GM10248 (cell line): Measurements from ENCODE around the gene ATP9B.

Source experiments
- CTCF ChIA-PET: fragments of 300-600 bp; sonication (Branson Sonifier 250); formaldehyde crosslinking; extraction: SDS; loops from one replicate; lab custom pipeline; 2021; ENCODE audit warnings: antibody characterized with exemption; lab: Yijun Ruan, JAX
- POLR2A ChIA-PET: fragments of 350-650 bp; sonication (Branson Sonifier 250); formaldehyde crosslinking; extraction: SDS; loops from one replicate; lab custom pipeline; 2020; ENCODE audit warnings: antibody characterized with exemption; lab: Yijun Ruan, JAX
- DNase-seq: peaks from one replicate; pipeline ENCODE4 v3.0.0; 2012; ENCODE audit errors: extremely low spot score
- TF ChIP-seq, protein P1 (sequence below): IDR thresholded peaks from 2 replicates; pipeline ENCODE4 v1.5.1; 2012; ENCODE audit warnings: mild to moderate bottlenecking, low read depth; ENCODE audit errors: extremely low read depth, missing control alignments, control extremely low read depth

The ATP9B gene

DNA sequence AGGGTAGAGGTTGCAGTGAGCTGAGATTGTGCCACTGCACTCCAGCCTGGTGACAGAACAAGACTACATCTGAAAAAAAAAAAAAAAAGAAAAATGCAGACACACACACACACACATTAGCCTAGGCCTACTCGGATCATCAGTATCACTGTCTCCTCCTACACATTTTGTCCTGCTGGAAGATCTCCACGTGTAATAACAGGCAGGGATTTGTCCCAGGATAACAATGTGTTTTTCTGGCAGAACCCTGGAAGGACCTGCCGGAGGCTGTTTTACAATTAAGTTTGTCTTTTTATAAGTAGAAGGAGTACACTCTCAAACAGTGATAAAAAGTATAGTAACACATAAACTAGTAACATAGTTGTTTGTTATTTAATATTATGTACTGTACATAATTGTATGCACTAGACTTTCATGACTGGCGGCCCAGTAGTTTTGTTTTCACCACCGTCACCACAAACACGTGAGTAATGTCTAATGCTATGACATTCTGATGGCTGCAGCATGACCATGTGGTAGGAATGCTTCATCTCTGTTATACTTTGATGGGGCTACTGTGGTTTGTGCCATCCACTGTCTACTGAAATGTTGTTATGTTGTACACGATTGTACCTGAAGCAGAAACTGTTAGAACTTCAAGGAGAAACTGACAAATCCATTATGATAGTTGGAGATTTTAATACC, 130.6 kb downstream of the ATP9B start:
- no peak for DNase-seq
- ChIA-PET POLR2A (no interaction called here), CTCF (no interaction called here)
- TF ChIP-seq, protein P1, sequence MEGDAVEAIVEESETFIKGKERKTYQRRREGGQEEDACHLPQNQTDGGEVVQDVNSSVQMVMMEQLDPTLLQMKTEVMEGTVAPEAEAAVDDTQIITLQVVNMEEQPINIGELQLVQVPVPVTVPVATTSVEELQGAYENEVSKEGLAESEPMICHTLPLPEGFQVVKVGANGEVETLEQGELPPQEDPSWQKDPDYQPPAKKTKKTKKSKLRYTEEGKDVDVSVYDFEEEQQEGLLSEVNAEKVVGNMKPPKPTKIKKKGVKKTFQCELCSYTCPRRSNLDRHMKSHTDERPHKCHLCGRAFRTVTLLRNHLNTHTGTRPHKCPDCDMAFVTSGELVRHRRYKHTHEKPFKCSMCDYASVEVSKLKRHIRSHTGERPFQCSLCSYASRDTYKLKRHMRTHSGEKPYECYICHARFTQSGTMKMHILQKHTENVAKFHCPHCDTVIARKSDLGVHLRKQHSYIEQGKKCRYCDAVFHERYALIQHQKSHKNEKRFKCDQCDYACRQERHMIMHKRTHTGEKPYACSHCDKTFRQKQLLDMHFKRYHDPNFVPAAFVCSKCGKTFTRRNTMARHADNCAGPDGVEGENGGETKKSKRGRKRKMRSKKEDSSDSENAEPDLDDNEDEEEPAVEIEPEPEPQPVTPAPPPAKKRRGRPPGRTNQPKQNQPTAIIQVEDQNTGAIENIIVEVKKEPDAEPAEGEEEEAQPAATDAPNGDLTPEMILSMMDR: no peak

DNA sequence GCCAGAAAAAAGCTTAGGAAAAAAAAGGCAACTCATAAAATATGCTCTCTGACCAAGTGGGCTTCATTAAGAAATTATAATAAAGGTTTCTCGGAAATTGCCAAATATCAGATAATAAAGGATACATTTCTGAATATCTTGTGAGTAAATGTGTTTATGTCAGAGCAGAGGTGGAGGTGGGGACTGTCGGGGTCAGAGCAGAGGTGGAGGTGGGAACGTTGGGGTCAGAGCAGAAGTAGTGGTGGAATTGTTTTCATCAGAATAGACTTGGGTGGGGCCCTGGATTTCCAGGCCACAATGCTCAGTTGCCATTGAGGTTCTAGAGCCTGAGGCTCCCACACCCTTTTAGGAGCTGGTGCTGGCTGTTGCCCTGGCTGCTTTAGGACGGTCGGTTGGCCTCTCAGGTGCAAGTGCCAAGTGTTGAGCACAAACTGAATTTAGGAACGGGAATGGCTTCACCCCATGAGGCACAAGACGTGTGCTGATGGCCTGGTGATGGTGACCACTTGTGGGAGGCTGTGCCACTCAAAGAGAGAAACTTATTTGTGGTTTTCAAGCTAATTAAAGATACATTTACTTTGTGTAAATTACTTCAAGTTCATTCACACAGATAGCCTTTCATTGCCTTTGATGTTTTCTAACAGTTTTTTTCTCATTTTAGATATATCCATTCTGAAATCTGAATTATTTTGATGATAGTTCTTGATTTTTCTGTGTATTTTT, 131.5 kb downstream of the ATP9B start:
- POLR2A ChIA-PET: no interaction called here
- TF ChIP-seq, protein P1: no peak
- CTCF ChIA-PET: interaction anchor here (1.5 kb wide), 1 partner anchor 14 kb away, joined by 3 read pairs; no protein-coding TSS in a partner anchor
- DNase-seq: peak; percentile 59

DNA sequence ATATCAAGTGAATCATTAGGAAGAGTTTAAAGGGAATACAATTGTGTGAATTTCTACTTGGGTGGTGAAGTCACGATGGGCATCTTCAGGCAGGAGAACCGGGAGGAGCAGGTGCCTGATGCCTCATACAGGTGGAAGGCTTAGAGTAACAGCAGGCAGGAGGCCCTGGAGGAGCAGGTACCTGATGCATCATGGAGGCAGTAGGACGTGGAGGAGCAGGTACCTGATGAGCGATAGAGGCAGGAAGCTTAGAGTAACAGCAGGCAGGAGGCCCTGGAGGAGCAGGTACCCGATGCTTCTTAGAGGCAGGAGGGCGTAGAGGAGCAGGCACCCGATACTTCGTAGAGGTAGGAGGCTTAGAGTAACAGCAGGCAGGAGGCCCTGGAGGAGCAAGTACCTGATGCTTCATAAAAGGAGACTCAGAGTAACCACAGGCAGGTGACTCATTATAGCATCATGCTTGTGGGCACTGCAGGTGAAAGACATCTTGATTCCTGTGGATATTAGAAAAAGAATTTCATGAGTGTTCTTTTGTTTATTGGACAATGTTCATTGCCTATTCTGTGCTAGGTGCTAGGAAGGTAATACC, 133.9 kb downstream of the ATP9B start:
- ChIA-PET POLR2A (no interaction called here), CTCF (no interaction called here)
- DNase-seq: no peak
- TF ChIP-seq, protein P1: no peak

DNA sequence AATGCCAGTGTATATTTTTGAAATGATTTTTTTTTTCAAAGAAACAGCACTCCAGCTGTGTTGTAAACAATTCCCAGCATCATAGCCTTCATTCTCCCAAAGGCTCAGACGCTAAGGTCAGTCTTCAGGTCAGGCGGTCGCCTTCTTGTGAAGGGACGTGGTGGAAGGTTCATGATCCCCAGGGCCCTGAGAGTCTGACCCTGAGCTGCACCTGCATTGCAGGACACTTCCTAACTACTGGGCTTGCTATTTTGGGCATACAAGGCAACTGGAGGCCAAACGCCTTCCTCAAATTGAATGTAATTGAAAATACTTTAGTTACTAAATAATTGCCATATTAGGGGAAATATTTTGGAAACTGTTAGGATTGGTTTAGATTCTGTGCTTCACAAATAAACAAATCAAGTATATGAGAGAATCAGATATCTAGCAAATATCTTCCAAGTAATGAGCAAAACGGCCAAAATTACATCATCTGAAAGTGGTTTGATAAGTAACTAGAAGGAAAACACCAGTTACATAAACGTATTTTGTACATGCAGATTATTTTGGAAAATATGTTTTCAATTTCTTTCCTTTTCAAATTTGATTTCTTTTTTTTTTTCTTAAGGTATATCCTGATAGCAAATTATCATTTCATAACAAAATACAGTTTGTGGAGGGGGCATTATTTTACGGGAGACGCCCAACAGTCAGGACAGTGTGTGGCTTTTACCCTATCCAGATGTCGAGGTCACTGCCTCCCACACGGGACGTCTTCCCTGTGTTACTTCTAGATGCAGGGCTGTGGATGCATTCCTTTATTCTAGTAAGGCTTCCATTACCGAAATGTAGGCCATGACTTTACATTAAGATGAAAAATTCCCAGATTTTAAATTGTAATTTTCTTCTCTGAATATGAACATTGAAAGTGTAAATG, 136.0 kb downstream of the ATP9B start:
- POLR2A ChIA-PET: no interaction called here
- TF ChIP-seq, protein P1: no peak
- CTCF ChIA-PET: no interaction called here
- DNase-seq: no peak

DNA sequence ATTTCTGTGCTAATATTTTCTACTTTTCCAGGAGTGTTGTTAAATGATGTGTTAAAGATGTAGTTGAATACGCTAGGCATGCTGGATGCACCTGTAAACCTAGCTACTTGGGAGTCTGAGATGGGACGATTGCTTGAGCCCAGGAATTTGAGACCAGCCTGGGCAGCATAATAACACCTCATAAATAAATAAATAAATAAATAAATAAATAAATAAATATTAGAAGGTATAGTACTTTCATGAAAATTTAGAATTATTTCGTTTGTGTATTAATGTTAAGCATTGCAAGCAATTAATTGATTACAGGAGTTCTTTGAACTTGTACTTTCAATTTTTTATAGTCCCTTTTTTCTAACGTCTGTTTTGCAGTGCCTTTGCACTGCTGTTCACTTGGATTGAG, 137.2 kb downstream of the ATP9B start:
- no peak for DNase-seq
- ChIA-PET POLR2A (no interaction called here), CTCF (no interaction called here)
- TF ChIP-seq, protein P1: no peak

DNA sequence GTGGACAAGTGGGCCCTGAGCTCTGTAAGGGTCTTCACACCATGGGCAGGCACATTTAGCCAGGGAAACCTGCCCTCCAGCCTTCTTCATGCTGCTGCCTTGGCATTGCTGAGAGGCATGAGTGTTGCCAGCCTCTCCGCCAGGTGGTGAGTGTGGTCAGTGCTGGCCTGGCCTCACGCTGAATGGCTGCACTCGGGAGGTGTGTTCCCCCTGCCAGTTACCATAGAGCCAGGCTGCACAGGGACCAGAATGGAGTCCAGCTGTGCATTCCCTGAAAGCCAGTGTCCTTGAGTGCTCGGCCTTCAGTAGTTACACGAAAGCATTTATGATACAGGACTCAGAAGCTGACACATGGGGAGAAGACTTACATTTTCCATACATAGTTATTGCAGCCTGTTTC, 139.7 kb downstream of the ATP9B start:
- TF ChIP-seq, protein P1: no peak
- ChIA-PET POLR2A (no interaction called here), CTCF (interaction anchor here (1.0 to 1.8 kb wide), 4 partner anchors 14 to 26 kb away, joined by 3 to 5 read pairs (median 4); no protein-coding TSS in a partner anchor)
- no peak for DNase-seq
